Spleen (tissue), 7 donors: ENCODE data around the gene PAXX.

Experiments used
- CTCF ChIP-seq, 11 experiments: fragments of 200-600 bp in 7 of 11; fragments of 450-650 bp in 4 of 11; sonication (generic) in 4 of 11; IDR thresholded peaks in 8 of 11; conservative IDR thresholded peaks in 3 of 11; 1 replicate in 7 of 11; 2 replicates in 4 of 11; pipeline versions ENCODE4 v1.4.0 to v1.8.0; 2016 to 2021; ENCODE audit warnings: antibody characterized with exemption in 11 of 11, inconsistent platforms in 4 of 11, mild to moderate bottlenecking in 1 of 11
- POLR2A ChIP-seq, 3 donors: fragments of 450-650 bp; IDR thresholded peaks; one replicate each; pipeline ENCODE4 v1.5.1; 2017; ENCODE audit warnings: antibody characterized with exemption in 3 of 3, mild to moderate bottlenecking in 1 of 3
- donor health status: DM: no; HTN: no; CAD: no; lungs with moderate emphysema.
- donor health status: DM: no; HTN: no; CAD: no.
- donor health status: DM: no; HTN: no; CAD: no.

GRCh38 chr9:136995362-136995761 lies 3.1 kb downstream of the PAXX start:
- TF ChIP-seq CTCF (IDR thresholded peaks at IDR 0.05 in 8 of 11, conservative IDR thresholded peaks at IDR 0.05 in 3 of 11) (no peak), POLR2A (IDR thresholded peaks at IDR 0.05) (no peak)
